DMS114 treated with DMSO at 0.1 percent for 48 hours (cell line): ENCODE results near the gene KCNG4.
"Not testable (repeated sequence)": the region's sequence is repeated elsewhere in the genome, so short reads cannot be mapped to it uniquely, and the experiment has no call there.

Experiments used
- DNase-seq: peaks from one replicate; lab custom pipeline; 2025; ENCODE audit not compliant: unreplicated experiment; lab: John Stamatoyannopoulos, UW

KCNG4 gene

GRCh38 chr16:84236671-84237070 is 3.1 kb downstream of the KCNG4 start:
- no peak for DNase-seq

- DNase-seq = no peak
These were observed 5.2 kb downstream of the KCNG4 start for GRCh38 chr16:84234321-84235241.

GRCh38 chr16:84233748-84234147 is 6.1 kb downstream of the KCNG4 start:
- DNase-seq = no peak

- no peak for DNase-seq
These were observed 6.8 kb downstream of the KCNG4 start for GRCh38 chr16:84232969-84233368.

- DNase-seq = no peak
These were observed 7.8 kb downstream of the KCNG4 start for GRCh38 chr16:84232060-84232459.

GRCh38 chr16:84229471-84229870 is 10.3 kb downstream of the KCNG4 start:
- no peak for DNase-seq

GRCh38 chr16:84228256-84228838 is 11.5 kb downstream of the KCNG4 start:
- no peak for DNase-seq

- no peak for DNase-seq
These were observed 12.3 kb downstream of the KCNG4 start for GRCh38 chr16:84227548-84227947.

GRCh38 chr16:84226026-84226425 is 13.8 kb downstream of the KCNG4 start:
- DNase-seq = no peak

GRCh38 chr16:84225571-84225970 is 14.2 kb downstream of the KCNG4 start:
- DNase-seq = no peak

GRCh38 chr16:84225126-84225525 is 14.7 kb downstream of the KCNG4 start:
- no peak for DNase-seq

- no peak for DNase-seq
These were observed 15.3 kb downstream of the KCNG4 start for GRCh38 chr16:84224554-84224953.

GRCh38 chr16:84223456-84223855 is 16.4 kb downstream of the KCNG4 start:
- DNase-seq = no peak

- DNase-seq = no peak
These were observed 19.0 kb downstream of the KCNG4 start for GRCh38 chr16:84220851-84221250.

GRCh38 chr16:84218956-84219355 is 20.9 kb downstream of the KCNG4 start:
- DNase-seq = no peak

GRCh38 chr16:84218176-84218823 is 21.5 kb downstream of the KCNG4 start:
- no peak for DNase-seq

- not testable (repeated sequence) for DNase-seq
These were observed 23.7 kb downstream of the KCNG4 start for GRCh38 chr16:84216144-84216543.

GRCh38 chr16:84215531-84215930 is 24.3 kb downstream of the KCNG4 start:
- DNase-seq = no peak

- DNase-seq = no peak
These were observed 25.3 kb downstream of the KCNG4 start for GRCh38 chr16:84214451-84215066.

- no peak for DNase-seq
These were observed 27.2 kb downstream of the KCNG4 start for GRCh38 chr16:84212631-84213030.

- no peak for DNase-seq
These were observed 27.7 kb downstream of the KCNG4 start for GRCh38 chr16:84212154-84212553.

- no peak for DNase-seq
These were observed 29.8 kb downstream of the KCNG4 start for GRCh38 chr16:84209989-84210388.
